K562 (cell line): ENCODE data around the gene COL25A1. TPM values are rescaled to one million over a fixed set of nuclear protein-coding genes. Genes with fewer than 3 reads are reported as not detected.
A peak's percentile ranks its signal among the peaks of the same experiment; 100 is the strongest.

Source experiments
- ARID1B ChIP-seq: fragments of 450-650 bp; IDR thresholded peaks from 2 replicates; pipeline ENCODE4 v1.6.1; 2016; ENCODE audit warnings: antibody characterized with exemption, mild to moderate bottlenecking, inconsistent platforms
- BHLHE40 ChIP-seq: IDR thresholded peaks from 2 replicates; pipeline ENCODE4 v1.6.1; 2011; ENCODE audit warnings: low read length, improper control_type of control experiment
- BRF2 ChIP-seq: IDR thresholded peaks from 3 replicates; pipeline ENCODE4 v1.6.1; 2011; ENCODE audit warnings: borderline replicate concordance, mild to moderate bottlenecking; ENCODE audit not compliant: insufficient read length, insufficient read depth
- CBFA2T3 ChIP-seq: fragments of 450-650 bp; IDR thresholded peaks from 2 replicates; pipeline ENCODE4 v1.6.1; 2017
- CREBBP ChIP-seq: IDR thresholded peaks from one replicate; pipeline ENCODE4 v1.6.1; 2012; ENCODE audit warnings: low read depth, mild to moderate bottlenecking, control low read depth, inconsistent platforms, low read length
- DPF2 ChIP-seq: fragments of 450-650 bp; IDR thresholded peaks from 2 replicates; pipeline ENCODE4 v1.6.1; 2016
- FOS ChIP-seq: IDR thresholded peaks from 3 replicates; pipeline ENCODE4 v1.6.1; 2011; ENCODE audit not compliant: insufficient read length; ENCODE audit errors: extremely low read depth
- FOXA1 ChIP-seq: fragments of 450-650 bp; IDR thresholded peaks from 2 replicates; pipeline ENCODE4 v1.6.1; 2016; ENCODE audit warnings: mild to moderate bottlenecking, borderline replicate concordance
- FOXM1 ChIP-seq, 2 experiments: fragments of 450-650 bp in 1 of 2; sonication (generic) in 1 of 2; formaldehyde crosslinking in 1 of 2; IDR thresholded peaks; 2 replicates each; pipeline versions ENCODE4 v1.6.1 to v1.9.0; 2017 to 2022; ENCODE audit warnings: low read depth in 2 of 2, mild to moderate bottlenecking in 2 of 2, missing genetic modification reagents in 1 of 2, moderate library complexity in 1 of 2
- HNRNPLL ChIP-seq: fragments of 200-400 bp; formaldehyde crosslinking; IDR thresholded peaks from 2 replicates; pipeline ENCODE4 v1.6.1; 2017; ENCODE audit warnings: low read length, low read depth, mild to moderate bottlenecking; ENCODE audit not compliant: poor library complexity, severe bottlenecking
- HOMEZ ChIP-seq: fragments of 250-450 bp; sonication (Bioruptor Pico); IDR thresholded peaks from 2 replicates; pipeline ENCODE4 v1.4.0; 2020; ENCODE audit warnings: mild to moderate bottlenecking, moderate library complexity
- L3MBTL2 ChIP-seq: fragments of 450-650 bp; IDR thresholded peaks from 2 replicates; pipeline ENCODE4 v1.6.1; 2016; ENCODE audit warnings: mild to moderate bottlenecking, moderate library complexity
- RBFOX2 ChIP-seq: fragments of 200-400 bp; formaldehyde crosslinking; IDR thresholded peaks from 2 replicates; pipeline ENCODE4 v1.6.1; 2017; ENCODE audit warnings: low read depth, mild to moderate bottlenecking, low read length, moderate library complexity
- RUNX1 ChIP-seq: sonication (generic); IDR thresholded peaks from 2 replicates; pipeline ENCODE4 v1.6.1; 2016; ENCODE audit warnings: antibody characterized with exemption, low read depth
- TAL1 ChIP-seq: fragments of 450-650 bp; IDR thresholded peaks from 2 replicates; pipeline ENCODE4 v1.6.1; 2016; ENCODE audit warnings: mild to moderate bottlenecking
- TARDBP ChIP-seq: fragments of 450-650 bp; IDR thresholded peaks from 2 replicates; pipeline ENCODE4 v1.6.1; 2016
- TCF3 ChIP-seq: sonication (generic); formaldehyde crosslinking; IDR thresholded peaks from 2 replicates; pipeline ENCODE4 v1.4.0; 2020; ENCODE audit warnings: mild to moderate bottlenecking, missing genetic modification reagents
- TEAD4 ChIP-seq, 2 experiments: sonication (generic) in 1 of 2; formaldehyde crosslinking in 1 of 2; IDR thresholded peaks; 2 replicates each; pipeline versions ENCODE4 v1.6.1 to v1.8.0; 2012 to 2022; ENCODE audit warnings: borderline replicate concordance in 1 of 2, inconsistent platforms in 1 of 2, low read length in 1 of 2, mild to moderate bottlenecking in 1 of 2, missing genetic modification reagents in 1 of 2
- THRAP3 ChIP-seq: fragments of 450-650 bp; IDR thresholded peaks from 2 replicates; pipeline ENCODE4 v1.6.1; 2016; ENCODE audit warnings: mild to moderate bottlenecking, inconsistent platforms, borderline replicate concordance
- TOE1 ChIP-seq, 2 experiments: fragments of 450-650 bp in 1 of 2; sonication (generic) in 1 of 2; formaldehyde crosslinking in 1 of 2; IDR thresholded peaks; 2 replicates each; pipeline versions ENCODE4 v1.7.1 to v1.8.0; 2016 to 2022; ENCODE audit warnings: borderline replicate concordance in 2 of 2, mild to moderate bottlenecking in 2 of 2, antibody characterized with exemption in 1 of 2, inconsistent platforms in 1 of 2, low read depth in 1 of 2, missing genetic modification reagents in 1 of 2, moderate library complexity in 1 of 2
- ZBTB7A ChIP-seq: IDR thresholded peaks from 2 replicates; pipeline ENCODE4 v1.6.1; 2011; ENCODE audit warnings: low read depth, mild to moderate bottlenecking, low read length, moderate library complexity, borderline replicate concordance; ENCODE audit not compliant: control insufficient read depth
- ZKSCAN3 ChIP-seq: fragments of 250-450 bp; sonication (Bioruptor Pico); IDR thresholded peaks from 2 replicates; pipeline ENCODE4 v1.4.0; 2020
- ZNF175 ChIP-seq: fragments of 200-800 bp; sonication (Bioruptor generic); IDR thresholded peaks from 2 replicates; pipeline ENCODE4 v1.6.1; 2016; ENCODE audit warnings: low read depth, mild to moderate bottlenecking, missing genetic modification characterization, missing compliant biosample characterization
- ZNF77 ChIP-seq: fragments of 250-450 bp; sonication (Bioruptor Pico); IDR thresholded peaks from 2 replicates; pipeline ENCODE4 v1.5.0; 2020
- ZNF830 ChIP-seq: fragments of 250-450 bp; sonication (Bioruptor Pico); IDR thresholded peaks from 2 replicates; pipeline ENCODE4 v1.5.0; 2021; ENCODE audit warnings: mild to moderate bottlenecking
- polyA plus RNA-seq, 8 experiments: library from polyadenylated mRNA; depleted of rRNA in 4 of 8; stranded (reverse) in 5 of 8; unstranded in 3 of 8; fragments of >200 nt; fragmentation: Nextera tagmentation in 2 of 8; fragmentation: Illumina TruSeq in 1 of 8; extraction: Ambion mirVana in 2 of 8; extraction: Trizol in 1 of 8; gene quantifications; 2 replicates each; pipeline versions ENCODE4 v1.2.1 to v1.2.3, GENCODE V29; 2011 to 2014; ENCODE audit warnings: inconsistent platforms in 1 of 8, missing spikeins in 1 of 8
- total RNA-seq, 7 experiments: library from RNA; depleted of rRNA in 6 of 7; stranded (reverse); fragments of >200 nt in 6 of 7; fragmentation: Illumina TruSeq in 2 of 7; extraction: Trizol in 2 of 7; gene quantifications; 2 replicates each; pipeline versions ENCODE4 v1.2.1 to v1.2.3, GENCODE V29; 2011 to 2021; ENCODE audit warnings: low replicate concordance in 1 of 7
- TF ChIP-seq, protein P1 (sequence below): sonication (generic); formaldehyde crosslinking; IDR thresholded peaks from 2 replicates; pipeline ENCODE4 v1.8.1; 2023; ENCODE audit warnings: mild to moderate bottlenecking, missing genetic modification reagents

COL25A1 gene
- total and polyA plus RNA-seq, 9 of the 15 experiments (the other 6 are each of a cell fraction or from before 2014, with no cell fraction given): 0.03 to 0.62 (median 0.27) TPM

DNA sequence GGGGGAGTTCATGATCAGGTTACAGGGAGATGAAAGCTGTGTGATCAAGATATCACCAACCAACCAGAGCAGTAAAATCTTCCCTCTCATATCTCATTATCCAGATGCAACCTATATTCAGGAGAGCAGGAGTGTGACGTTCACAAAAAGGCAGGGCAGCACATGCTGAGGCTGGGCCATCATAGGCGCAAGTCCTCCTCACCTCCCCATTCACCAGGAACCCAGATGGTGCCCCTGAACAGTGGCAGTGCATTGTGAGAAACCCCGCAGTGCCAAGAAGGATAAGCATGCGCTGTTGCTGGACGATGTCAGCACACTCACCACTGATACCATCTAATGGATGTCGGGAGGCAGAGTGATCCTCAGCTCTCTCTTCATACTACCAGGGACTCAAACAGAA lies 170.9 kb downstream of the COL25A1 start (continued):
- TF ChIP-seq CREBBP (no peak), HNRNPLL (no peak), FOS (no peak), ZNF77 (CRISPR knock-in tag) (no peak), TARDBP (no peak), TAL1 (peak; percentile 77), BHLHE40 (no peak), ZNF175 (no peak), RUNX1 (no peak), ZBTB7A (no peak), ZNF830 (CRISPR knock-in tag) (no peak), FOXM1 (IDR thresholded peaks at IDR 0.05; ENCODE audit: low read depth) (peak; percentile 38), FOXM1 (CRISPR knock-in tag; IDR thresholded peaks at IDR 0.05; ENCODE audit: low read depth) (no peak), TCF3 (CRISPR knock-in tag) (0 out of 2 replicates have a peak, but pooled peaks have one; percentile 29), HOMEZ (no peak), FOXA1 (no peak), L3MBTL2 (peak; percentile 88), ZKSCAN3 (CRISPR knock-in tag) (no peak), DPF2 (peak; percentile 80), CBFA2T3 (peak; percentile 83), TOE1 (IDR thresholded peaks at IDR 0.05; ENCODE audit: borderline replicate concordance) (no peak), TOE1 (CRISPR knock-in tag; IDR thresholded peaks at IDR 0.05; ENCODE audit: borderline replicate concordance, low read depth) (no peak), RBFOX2 (no peak), BRF2 (no peak), ARID1B (peak; percentile 87), THRAP3 (no peak), TEAD4 (IDR thresholded peaks at IDR 0.05; ENCODE audit: low read length) (peak; percentile 88), TEAD4 (CRISPR knock-in tag; IDR thresholded peaks at IDR 0.05; ENCODE audit: borderline replicate concordance) (no peak)
- TF ChIP-seq, protein P1, sequence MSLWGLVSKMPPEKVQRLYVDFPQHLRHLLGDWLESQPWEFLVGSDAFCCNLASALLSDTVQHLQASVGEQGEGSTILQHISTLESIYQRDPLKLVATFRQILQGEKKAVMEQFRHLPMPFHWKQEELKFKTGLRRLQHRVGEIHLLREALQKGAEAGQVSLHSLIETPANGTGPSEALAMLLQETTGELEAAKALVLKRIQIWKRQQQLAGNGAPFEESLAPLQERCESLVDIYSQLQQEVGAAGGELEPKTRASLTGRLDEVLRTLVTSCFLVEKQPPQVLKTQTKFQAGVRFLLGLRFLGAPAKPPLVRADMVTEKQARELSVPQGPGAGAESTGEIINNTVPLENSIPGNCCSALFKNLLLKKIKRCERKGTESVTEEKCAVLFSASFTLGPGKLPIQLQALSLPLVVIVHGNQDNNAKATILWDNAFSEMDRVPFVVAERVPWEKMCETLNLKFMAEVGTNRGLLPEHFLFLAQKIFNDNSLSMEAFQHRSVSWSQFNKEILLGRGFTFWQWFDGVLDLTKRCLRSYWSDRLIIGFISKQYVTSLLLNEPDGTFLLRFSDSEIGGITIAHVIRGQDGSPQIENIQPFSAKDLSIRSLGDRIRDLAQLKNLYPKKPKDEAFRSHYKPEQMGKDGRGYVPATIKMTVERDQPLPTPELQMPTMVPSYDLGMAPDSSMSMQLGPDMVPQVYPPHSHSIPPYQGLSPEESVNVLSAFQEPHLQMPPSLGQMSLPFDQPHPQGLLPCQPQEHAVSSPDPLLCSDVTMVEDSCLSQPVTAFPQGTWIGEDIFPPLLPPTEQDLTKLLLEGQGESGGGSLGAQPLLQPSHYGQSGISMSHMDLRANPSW (CRISPR knock-in tag): no peak
